ENCODE data around the gene ANKMY2.
A peak's percentile ranks its signal among the peaks of the same experiment; 100 is the strongest.

The ANKMY2 gene

DNA sequence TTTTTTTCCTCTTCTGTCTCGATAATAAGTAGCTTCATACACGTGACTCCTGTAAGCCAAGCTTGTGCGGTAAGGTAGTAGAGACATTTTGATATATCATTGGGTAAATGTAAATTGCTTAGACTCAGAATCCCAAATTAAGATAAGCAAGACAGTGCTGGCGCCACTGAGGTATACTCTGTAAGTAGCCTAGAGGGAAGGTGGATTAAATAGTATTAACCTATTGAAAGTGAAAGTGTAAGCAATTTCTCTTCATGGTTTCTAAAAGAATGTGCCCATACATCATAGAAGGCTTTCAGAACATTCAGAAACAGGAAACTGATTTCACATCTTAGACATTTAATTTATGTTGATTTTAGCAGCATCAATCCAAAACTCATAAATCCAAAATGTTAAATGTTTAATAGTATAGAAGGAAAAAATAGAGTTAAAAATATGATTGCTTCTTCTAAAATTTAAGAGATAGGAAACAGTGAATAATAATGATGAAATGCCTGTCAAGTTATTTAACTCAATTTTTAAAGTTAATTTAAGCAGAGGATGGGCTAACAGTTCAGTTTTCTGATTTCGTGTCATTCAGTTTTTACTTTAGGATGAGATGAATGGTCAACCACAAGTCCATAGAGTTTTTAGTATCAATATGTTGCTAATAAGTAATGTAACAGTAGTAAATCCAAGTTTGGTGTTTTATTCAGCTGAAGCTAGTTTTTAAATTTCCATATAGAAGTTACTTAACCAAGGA is 82.1 kb downstream of the ANKMY2 start:
- no peak overlapping the region for H3K27ac ChIP-seq (ENCODE audit: low read depth, low read length, poor library complexity, severe bottlenecking)
- H4K20me1 ChIP-seq (ENCODE audit: insufficient read depth, low read length) = no peaks in the 10 kb centered on the region
- no peaks in the 10 kb centered on the region for H3F3A ChIP-seq (ENCODE audit: insufficient read depth, low read length)
- H2AFZ ChIP-seq (ENCODE audit: low read length) = no peak overlapping the region
- no peak overlapping the region for H3K9ac ChIP-seq (ENCODE audit: low read length)
- no peaks in the 10 kb centered on the region for H3K9me3 ChIP-seq (ENCODE audit: low read length)
- H3K4me3 ChIP-seq (ENCODE audit: low read depth, low read length, poor library complexity, severe bottlenecking) = no peak overlapping the region
- no peaks in the 10 kb centered on the region for H3K27me3 ChIP-seq (ENCODE audit: insufficient read depth, low read length)
- H3K79me2 ChIP-seq (ENCODE audit: insufficient read depth, low read length) = no peaks in the 10 kb centered on the region
- TF ChIP-seq, protein P1, sequence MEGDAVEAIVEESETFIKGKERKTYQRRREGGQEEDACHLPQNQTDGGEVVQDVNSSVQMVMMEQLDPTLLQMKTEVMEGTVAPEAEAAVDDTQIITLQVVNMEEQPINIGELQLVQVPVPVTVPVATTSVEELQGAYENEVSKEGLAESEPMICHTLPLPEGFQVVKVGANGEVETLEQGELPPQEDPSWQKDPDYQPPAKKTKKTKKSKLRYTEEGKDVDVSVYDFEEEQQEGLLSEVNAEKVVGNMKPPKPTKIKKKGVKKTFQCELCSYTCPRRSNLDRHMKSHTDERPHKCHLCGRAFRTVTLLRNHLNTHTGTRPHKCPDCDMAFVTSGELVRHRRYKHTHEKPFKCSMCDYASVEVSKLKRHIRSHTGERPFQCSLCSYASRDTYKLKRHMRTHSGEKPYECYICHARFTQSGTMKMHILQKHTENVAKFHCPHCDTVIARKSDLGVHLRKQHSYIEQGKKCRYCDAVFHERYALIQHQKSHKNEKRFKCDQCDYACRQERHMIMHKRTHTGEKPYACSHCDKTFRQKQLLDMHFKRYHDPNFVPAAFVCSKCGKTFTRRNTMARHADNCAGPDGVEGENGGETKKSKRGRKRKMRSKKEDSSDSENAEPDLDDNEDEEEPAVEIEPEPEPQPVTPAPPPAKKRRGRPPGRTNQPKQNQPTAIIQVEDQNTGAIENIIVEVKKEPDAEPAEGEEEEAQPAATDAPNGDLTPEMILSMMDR (IDR thresholded peaks at IDR 0.05; ENCODE audit: low read length) = no peak
- TF ChIP-seq EZH2 (IDR thresholded peaks at IDR 0.05; ENCODE audit: borderline replicate concordance, low read length) = no peak
- peak overlapping the region; percentile 13; the same call in 1 of the 2 replicates for H3K4me2 ChIP-seq (ENCODE audit: low read length)
- H3K36me3 ChIP-seq (ENCODE audit: insufficient read depth, low read length) = no peaks in the 10 kb centered on the region
- H3K9me2 ChIP-seq (ENCODE audit: low read depth, low read length) = no peaks in the 10 kb centered on the region
- no peaks in the 10 kb centered on the region for H3K4me1 ChIP-seq (ENCODE audit: insufficient read depth, low read length, severe bottlenecking)

DNA sequence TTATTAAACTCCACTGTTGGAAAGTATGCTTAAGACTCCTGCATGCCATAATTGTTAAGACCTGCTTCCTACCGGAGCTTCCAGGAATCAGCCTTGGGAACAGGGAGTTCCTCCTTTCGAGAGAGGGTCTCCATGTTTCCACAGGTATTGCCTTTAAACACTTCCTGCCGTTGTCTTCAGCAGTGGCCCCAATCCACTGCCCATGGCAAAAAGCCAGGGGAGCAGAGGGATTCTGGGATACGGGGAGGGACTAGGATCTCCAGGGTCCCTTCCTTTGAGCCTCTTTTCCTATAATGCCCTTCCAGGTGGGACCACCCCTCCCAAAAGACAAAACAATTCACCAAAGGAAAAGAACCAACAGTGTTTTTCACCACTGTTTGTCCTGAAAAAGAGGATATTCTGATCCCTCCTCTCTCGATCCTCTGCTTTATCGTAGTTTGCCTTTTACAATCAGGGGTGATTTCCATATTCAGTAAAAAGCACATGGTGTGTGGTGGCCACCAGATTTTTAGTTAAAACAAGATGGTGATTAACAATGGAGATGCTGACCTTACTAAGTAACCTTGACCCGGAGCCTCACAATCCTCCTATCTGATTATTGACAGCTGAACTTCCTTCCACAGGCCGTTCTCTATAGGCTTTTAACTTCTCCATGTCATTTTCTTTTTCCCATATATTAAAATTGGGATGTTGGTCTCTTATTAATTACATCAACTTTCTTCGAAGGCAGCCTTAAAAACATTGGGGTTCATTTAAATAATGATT is 82.9 kb downstream of the ANKMY2 start:
- Histone ChIP-seq H3K79me2 (ENCODE audit: insufficient read depth, low read length) (no peaks in the 10 kb centered on the region), H3K4me1 (ENCODE audit: insufficient read depth, low read length, severe bottlenecking) (no peaks in the 10 kb centered on the region), H3K9me2 (ENCODE audit: low read depth, low read length) (no peaks in the 10 kb centered on the region), H3K9ac (ENCODE audit: low read length) (no peak overlapping the region), H3K36me3 (ENCODE audit: insufficient read depth, low read length) (no peaks in the 10 kb centered on the region), H3K4me3 (ENCODE audit: low read depth, low read length, poor library complexity, severe bottlenecking) (no peak overlapping the region), H3K27ac (ENCODE audit: low read depth, low read length, poor library complexity, severe bottlenecking) (no peak overlapping the region), H4K20me1 (ENCODE audit: insufficient read depth, low read length) (no peaks in the 10 kb centered on the region), H3K9me3 (ENCODE audit: low read length) (no peaks in the 10 kb centered on the region), H3F3A (ENCODE audit: insufficient read depth, low read length) (no peaks in the 10 kb centered on the region), H2AFZ (ENCODE audit: low read length) (no peak overlapping the region), H3K27me3 (ENCODE audit: insufficient read depth, low read length) (no peaks in the 10 kb centered on the region), H3K4me2 (ENCODE audit: low read length) (no peak overlapping the region)
- TF ChIP-seq, protein P1 (IDR thresholded peaks at IDR 0.05; ENCODE audit: low read length) = no peak
- TF ChIP-seq EZH2 (IDR thresholded peaks at IDR 0.05; ENCODE audit: borderline replicate concordance, low read length) = no peak

DNA sequence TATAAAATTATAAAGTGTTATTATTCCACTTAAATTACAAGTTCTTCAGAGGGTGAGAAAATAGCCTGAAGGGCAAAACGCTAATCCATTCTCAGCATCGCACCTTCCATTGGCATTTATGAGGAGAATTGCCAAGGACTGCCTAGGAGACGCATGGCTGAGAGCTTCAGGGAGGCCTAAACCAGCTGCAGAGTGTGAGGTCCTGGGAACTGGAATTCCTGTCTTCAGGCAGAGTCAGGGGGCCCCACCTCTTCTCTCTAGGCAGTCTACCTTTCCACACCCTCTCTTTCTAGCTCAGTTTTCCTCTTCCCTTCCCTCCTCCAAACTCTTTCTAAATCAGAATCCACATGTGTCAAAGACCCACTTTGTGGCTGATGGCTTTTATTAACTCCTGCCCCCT is 83.6 kb downstream of the ANKMY2 start:
- Histone ChIP-seq H3K4me3 (ENCODE audit: low read depth, low read length, poor library complexity, severe bottlenecking) (no peak overlapping the region), H3K9me2 (ENCODE audit: low read depth, low read length) (no peaks in the 10 kb centered on the region), H3K36me3 (ENCODE audit: insufficient read depth, low read length) (no peaks in the 10 kb centered on the region), H3K4me1 (ENCODE audit: insufficient read depth, low read length, severe bottlenecking) (no peaks in the 10 kb centered on the region), H3K9ac (ENCODE audit: low read length) (no peak overlapping the region), H3F3A (ENCODE audit: insufficient read depth, low read length) (no peaks in the 10 kb centered on the region), H4K20me1 (ENCODE audit: insufficient read depth, low read length) (no peaks in the 10 kb centered on the region), H2AFZ (ENCODE audit: low read length) (no peak overlapping the region), H3K9me3 (ENCODE audit: low read length) (no peaks in the 10 kb centered on the region), H3K27ac (ENCODE audit: low read depth, low read length, poor library complexity, severe bottlenecking) (no peak overlapping the region), H3K27me3 (ENCODE audit: insufficient read depth, low read length) (no peaks in the 10 kb centered on the region), H3K79me2 (ENCODE audit: insufficient read depth, low read length) (no peaks in the 10 kb centered on the region), H3K4me2 (ENCODE audit: low read length) (no peak overlapping the region)
- TF ChIP-seq, protein P1 (IDR thresholded peaks at IDR 0.05; ENCODE audit: low read length) = no peak
- TF ChIP-seq EZH2 (IDR thresholded peaks at IDR 0.05; ENCODE audit: borderline replicate concordance, low read length) = no peak

Measured in OCI-LY1 (cell line).